GM12874 (cell line): ENCODE measurements around the gene CILP2.

Experiments used
- CTCF ChIP-seq: IDR thresholded peaks from 2 replicates; pipeline ENCODE4 v1.5.1; 2011; ENCODE audit warnings: low read depth, mild to moderate bottlenecking, control low read depth, low read length, moderate library complexity; ENCODE audit not compliant: insufficient read depth

CILP2 gene

GRCh38 chr19:19501798-19502197, 36.3 kb upstream of the CILP2 start:
- no peak for TF ChIP-seq CTCF

- TF ChIP-seq CTCF = no peak
Measured at GRCh38 chr19:19502281-19502680, 35.8 kb upstream of the CILP2 start.

- no peak for TF ChIP-seq CTCF
Measured at GRCh38 chr19:19502808-19503602, 35.1 kb upstream of the CILP2 start.

- TF ChIP-seq CTCF = no peak
Measured at GRCh38 chr19:19504754-19505668, 33.1 kb upstream of the CILP2 start.

DNA sequence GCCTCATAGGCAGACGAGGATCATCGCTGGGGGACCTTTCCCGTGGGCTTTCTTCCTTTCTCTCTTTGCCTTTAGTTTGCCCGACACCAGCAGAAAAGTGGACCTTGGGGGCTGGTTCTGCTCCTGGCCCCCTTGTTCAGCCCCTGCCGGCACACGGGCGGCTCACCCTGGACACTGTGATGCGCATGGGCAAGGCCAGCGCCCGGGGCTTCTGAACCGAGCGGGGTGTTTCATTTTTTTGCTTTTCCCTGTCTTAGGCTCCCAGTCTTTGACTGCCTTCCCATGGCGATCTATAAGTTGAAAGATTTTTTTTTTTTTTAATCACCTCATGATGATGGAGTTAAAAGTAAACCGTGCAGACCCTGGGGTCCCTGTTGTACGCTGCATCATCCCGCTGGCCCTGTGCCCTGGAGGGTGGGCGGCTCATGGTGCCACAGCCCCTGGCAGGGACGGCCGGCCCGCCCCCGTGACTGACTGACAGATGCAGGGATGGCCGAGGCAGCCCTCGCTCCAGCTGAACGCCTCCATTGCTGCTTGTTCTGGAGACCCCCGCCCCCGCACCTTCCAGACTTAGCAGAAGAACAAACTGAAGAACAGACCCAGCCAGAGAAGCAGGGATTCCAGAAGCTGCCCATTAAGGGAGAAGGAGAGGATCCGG, 32.3 kb upstream of the CILP2 start:
- no peak for TF ChIP-seq CTCF

DNA sequence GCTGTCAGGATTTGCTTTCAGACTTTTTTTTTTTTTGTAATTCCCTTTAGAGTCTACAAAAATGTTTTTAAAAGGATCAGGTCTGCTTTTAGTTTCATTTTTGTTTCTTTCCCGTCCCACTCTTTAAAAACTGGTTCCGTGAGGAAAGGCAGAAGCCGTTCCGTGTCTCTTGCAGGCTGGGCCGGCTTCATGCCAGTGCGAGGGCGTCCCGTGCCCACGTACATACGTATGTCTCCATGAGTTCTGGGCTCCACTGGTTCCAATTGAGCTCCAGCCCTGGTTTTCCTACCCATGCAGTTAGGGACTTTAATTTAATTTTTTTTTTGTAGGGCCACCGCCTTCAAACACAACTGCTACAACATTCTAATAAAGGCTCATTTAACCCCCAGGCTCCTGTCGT, 31.5 kb upstream of the CILP2 start:
- no peak for TF ChIP-seq CTCF

GRCh38 chr19:19507354-19507753, 30.7 kb upstream of the CILP2 start:
- no peak for TF ChIP-seq CTCF
